ENCODE data around the gene PEX5L.

- TF ChIP-seq EZH2 (IDR thresholded peaks at IDR 0.05; ENCODE audit: low read length, missing control alignments) (no peak), CTCF (conservative IDR thresholded peaks at IDR 0.05 in 1 of 2, IDR thresholded peaks at IDR 0.05 in 1 of 2; ENCODE audit: low read depth in 1 of 2, low read length in 2 of 2) (no peak)
These were observed 69.1 kb downstream of the PEX5L start for GRCh38 chr3:179967622-179968021.

Measured in fibroblast of lung (primary cell).